ENCODE results near the gene ARRB2.

GRCh38 chr17:4667166-4667565, 43.3 kb upstream of the ARRB2 start:
- no peak for TF ChIP-seq CTCF (IDR thresholded peaks at IDR 0.05)
- TF ChIP-seq POLR2A (IDR thresholded peaks at IDR 0.05): no peak

All from esophagus squamous epithelium (tissue), 4 donors.